ENCODE measurements around the gene ITM2B.
"Not testable (repeated sequence)": the region's sequence is repeated elsewhere in the genome, so short reads cannot be mapped to it uniquely, and the experiment has no call there.

ITM2B gene

DNA sequence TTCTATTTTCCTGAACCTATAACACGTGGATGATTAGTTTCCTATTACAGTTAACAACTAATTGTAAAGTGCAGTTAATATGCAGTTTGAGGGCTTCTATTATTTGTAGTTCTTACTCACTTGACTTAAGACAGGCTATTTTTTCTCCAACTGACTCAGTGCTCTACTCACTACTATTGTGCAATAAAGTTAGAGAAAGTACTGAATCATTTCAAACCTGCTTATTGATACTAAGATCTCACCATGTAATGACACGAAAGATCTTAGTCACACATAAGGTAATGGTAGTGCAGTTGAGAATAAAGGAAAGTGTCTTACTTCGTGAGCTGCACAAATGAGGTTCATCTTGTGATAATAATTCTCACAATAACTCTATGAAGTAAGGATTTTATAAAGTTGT lies 22.8 kb upstream of the ITM2B start:
- Histone ChIP-seq H3K27ac (replicated peaks) (no peak overlapping the region), H3K27me3 (ENCODE audit: insufficient read depth, poor library complexity, severe bottlenecking) (no peaks in the 10 kb centered on the region), H3K4me3 (replicated peaks; ENCODE audit: insufficient read depth, low read length) (no peak overlapping the region)
- TF ChIP-seq SPI1 (IDR thresholded peaks at IDR 0.05; ENCODE audit: borderline replicate concordance, low read depth): no peak
- TF ChIP-seq, protein P1, sequence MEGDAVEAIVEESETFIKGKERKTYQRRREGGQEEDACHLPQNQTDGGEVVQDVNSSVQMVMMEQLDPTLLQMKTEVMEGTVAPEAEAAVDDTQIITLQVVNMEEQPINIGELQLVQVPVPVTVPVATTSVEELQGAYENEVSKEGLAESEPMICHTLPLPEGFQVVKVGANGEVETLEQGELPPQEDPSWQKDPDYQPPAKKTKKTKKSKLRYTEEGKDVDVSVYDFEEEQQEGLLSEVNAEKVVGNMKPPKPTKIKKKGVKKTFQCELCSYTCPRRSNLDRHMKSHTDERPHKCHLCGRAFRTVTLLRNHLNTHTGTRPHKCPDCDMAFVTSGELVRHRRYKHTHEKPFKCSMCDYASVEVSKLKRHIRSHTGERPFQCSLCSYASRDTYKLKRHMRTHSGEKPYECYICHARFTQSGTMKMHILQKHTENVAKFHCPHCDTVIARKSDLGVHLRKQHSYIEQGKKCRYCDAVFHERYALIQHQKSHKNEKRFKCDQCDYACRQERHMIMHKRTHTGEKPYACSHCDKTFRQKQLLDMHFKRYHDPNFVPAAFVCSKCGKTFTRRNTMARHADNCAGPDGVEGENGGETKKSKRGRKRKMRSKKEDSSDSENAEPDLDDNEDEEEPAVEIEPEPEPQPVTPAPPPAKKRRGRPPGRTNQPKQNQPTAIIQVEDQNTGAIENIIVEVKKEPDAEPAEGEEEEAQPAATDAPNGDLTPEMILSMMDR (IDR thresholded peaks at IDR 0.05; ENCODE audit: insufficient read depth, low read length): no peak
- DNase-seq (ENCODE audit: low read depth in 1 of 2, low spot score in 1 of 2): peak in 1 of 2 experiments; percentile 66

DNA sequence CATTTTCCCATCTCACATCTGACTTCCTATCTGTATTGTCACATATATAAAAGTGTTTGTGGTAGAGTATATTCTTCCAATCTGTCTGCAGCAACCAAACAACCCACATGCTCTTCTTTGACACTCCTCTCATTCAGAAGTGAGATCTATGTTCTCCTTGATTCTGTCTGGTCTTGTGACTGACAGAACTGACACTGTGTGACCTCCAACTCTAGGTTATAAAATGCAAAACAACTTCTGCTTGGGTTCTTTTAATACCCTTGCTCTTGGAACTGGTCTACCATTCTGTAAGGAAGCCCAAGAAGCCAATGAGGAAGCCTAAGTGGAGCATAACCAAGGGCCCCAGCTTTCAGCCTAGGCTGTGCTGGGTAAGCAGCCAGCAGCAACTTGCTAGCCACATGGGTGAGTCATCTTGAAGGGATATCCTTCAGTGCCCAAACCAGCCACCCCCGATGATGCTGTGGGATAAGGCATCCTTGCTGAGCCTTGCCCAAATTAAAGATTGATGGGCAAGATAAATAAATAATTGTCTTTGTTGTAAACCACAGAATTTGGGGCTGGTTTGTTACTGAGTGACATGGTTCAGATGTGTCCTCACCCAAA lies 18.4 kb upstream of the ITM2B start:
- TF ChIP-seq SPI1 (IDR thresholded peaks at IDR 0.05; ENCODE audit: borderline replicate concordance, low read depth): no peak
- TF ChIP-seq, protein P2, sequence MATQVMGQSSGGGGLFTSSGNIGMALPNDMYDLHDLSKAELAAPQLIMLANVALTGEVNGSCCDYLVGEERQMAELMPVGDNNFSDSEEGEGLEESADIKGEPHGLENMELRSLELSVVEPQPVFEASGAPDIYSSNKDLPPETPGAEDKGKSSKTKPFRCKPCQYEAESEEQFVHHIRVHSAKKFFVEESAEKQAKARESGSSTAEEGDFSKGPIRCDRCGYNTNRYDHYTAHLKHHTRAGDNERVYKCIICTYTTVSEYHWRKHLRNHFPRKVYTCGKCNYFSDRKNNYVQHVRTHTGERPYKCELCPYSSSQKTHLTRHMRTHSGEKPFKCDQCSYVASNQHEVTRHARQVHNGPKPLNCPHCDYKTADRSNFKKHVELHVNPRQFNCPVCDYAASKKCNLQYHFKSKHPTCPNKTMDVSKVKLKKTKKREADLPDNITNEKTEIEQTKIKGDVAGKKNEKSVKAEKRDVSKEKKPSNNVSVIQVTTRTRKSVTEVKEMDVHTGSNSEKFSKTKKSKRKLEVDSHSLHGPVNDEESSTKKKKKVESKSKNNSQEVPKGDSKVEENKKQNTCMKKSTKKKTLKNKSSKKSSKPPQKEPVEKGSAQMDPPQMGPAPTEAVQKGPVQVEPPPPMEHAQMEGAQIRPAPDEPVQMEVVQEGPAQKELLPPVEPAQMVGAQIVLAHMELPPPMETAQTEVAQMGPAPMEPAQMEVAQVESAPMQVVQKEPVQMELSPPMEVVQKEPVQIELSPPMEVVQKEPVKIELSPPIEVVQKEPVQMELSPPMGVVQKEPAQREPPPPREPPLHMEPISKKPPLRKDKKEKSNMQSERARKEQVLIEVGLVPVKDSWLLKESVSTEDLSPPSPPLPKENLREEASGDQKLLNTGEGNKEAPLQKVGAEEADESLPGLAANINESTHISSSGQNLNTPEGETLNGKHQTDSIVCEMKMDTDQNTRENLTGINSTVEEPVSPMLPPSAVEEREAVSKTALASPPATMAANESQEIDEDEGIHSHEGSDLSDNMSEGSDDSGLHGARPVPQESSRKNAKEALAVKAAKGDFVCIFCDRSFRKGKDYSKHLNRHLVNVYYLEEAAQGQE (IDR thresholded peaks at IDR 0.05; ENCODE audit: insufficient replicate concordance, low read depth): no peak
- TF ChIP-seq, protein P1 (IDR thresholded peaks at IDR 0.05; ENCODE audit: insufficient read depth, low read length): no peak
- TF ChIP-seq GABPA (IDR thresholded peaks at IDR 0.05; ENCODE audit: low read depth): no peak
- DNase-seq (ENCODE audit: low read depth in 1 of 2, low spot score in 1 of 2): no peak
- Histone ChIP-seq H3K4me3 (replicated peaks; ENCODE audit: insufficient read depth, low read length) (no peak overlapping the region), H3K27ac (replicated peaks) (no peak overlapping the region), H3K27me3 (ENCODE audit: insufficient read depth, poor library complexity, severe bottlenecking) (no peaks in the 10 kb centered on the region)

DNA sequence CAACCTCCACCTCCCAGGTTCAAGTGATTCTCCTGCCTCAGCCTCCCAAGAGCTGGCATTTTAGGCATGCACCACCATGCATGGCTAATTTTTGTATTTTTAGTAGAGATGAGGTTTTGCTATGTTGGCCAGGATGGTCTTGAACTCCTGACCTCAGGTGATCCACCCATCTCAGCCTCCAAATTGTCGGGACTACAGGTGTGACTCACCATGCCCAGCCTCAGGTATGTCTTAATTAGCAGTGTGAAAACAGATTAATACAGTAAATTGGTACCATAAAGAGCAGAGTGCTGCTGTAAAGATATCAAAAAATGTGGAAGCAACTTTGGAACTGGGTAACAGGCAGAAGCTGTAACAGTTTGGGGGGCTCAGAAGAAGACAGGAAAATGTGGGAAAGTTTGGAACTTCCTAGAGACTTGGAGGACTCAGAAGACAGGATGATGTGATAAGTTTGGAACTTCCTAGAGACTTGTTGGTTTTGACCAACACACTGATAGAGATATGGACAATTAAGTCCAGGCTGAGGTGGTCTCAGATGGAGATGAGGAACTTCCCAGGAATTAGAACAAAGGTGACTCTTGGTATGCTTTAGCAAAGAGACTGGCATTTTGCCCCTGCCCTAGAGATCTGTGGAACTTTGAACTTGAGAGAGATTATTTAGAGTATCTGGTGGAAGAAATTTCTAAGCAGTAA lies 17.3 kb upstream of the ITM2B start:
- not testable (repeated sequence) for H3K4me3 ChIP-seq (replicated peaks; ENCODE audit: insufficient read depth, low read length); H3K27ac ChIP-seq (replicated peaks); H3K27me3 ChIP-seq (ENCODE audit: insufficient read depth, poor library complexity, severe bottlenecking); DNase-seq (ENCODE audit: low read depth in 1 of 2, low spot score in 1 of 2)

DNA sequence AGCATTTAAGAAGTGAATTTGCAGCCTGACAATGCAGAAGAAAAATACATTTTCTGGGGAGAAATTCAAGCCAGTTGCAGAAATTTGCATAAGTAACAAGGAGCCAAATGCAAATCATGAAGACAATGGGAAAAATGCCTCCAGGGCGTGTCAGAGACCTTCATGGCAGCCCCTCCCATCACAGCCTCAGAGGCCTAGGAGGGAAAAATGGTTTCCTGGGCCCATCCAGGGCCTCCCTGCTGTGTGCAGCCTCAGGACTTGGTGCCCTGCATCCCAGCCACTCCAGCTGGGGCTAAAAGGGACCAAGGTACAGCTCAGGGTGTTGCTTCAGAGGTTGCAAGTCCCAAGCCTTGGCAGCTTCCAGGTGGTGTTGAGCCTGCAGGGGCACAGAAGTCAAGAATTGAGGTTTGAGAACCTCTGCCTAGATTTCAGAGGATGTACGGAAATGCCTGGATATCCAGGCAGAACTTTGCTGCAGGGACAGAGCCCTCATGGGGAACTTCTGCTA lies 16.7 kb upstream of the ITM2B start:
- no peak for TF ChIP-seq GABPA (IDR thresholded peaks at IDR 0.05; ENCODE audit: low read depth)
- TF ChIP-seq, protein P1 (IDR thresholded peaks at IDR 0.05; ENCODE audit: insufficient read depth, low read length): no peak
- no peak for TF ChIP-seq SPI1 (IDR thresholded peaks at IDR 0.05; ENCODE audit: borderline replicate concordance, low read depth)
- no peak for TF ChIP-seq POLR2AphosphoS5 (IDR thresholded peaks at IDR 0.05; ENCODE audit: low read depth)
- TF ChIP-seq, protein P2 (IDR thresholded peaks at IDR 0.05; ENCODE audit: insufficient replicate concordance, low read depth): no peak

More for the DNA sequence above, 16.7 kb upstream of the ITM2B start:
- no peak overlapping the region for H3K27ac ChIP-seq (replicated peaks)
- H3K4me3 ChIP-seq (replicated peaks; ENCODE audit: insufficient read depth, low read length): no peak overlapping the region
- no peaks in the 10 kb centered on the region for H3K27me3 ChIP-seq (ENCODE audit: insufficient read depth, poor library complexity, severe bottlenecking)
- no peak for DNase-seq (ENCODE audit: low read depth in 1 of 2, low spot score in 1 of 2)

Data from HL-60 (cell line).